Smooth muscle cell (in vitro differentiated cells): ENCODE data around the gene TARP.

ENCODE experiments used
- DNase-seq: peaks from one replicate; lab custom pipeline; 2025; ENCODE audit not compliant: unreplicated experiment; lab: John Stamatoyannopoulos, UW
- H2AFZ ChIP-seq: fragments of 200-600 bp; sonication (generic); 2 replicates; pipeline ENCODE4 v1.6.0; 2016; ENCODE audit warnings: antibody characterized with exemption, low read depth, mild to moderate bottlenecking
- H3F3A ChIP-seq: fragments of 200-600 bp; sonication (generic); 2 replicates; pipeline ENCODE4 v1.6.0; 2017; ENCODE audit warnings: antibody characterized with exemption, low read depth
- H3K27ac ChIP-seq: fragments of 200-600 bp; sonication (generic); 2 replicates; pipeline ENCODE4 v1.5.1; 2016; ENCODE audit warnings: low read depth, mild to moderate bottlenecking
- H3K27me3 ChIP-seq: fragments of 200-600 bp; sonication (generic); 2 replicates; pipeline ENCODE4 v1.6.1; 2016; ENCODE audit warnings: low read depth, mild to moderate bottlenecking
- H3K36me3 ChIP-seq: fragments of 200-600 bp; sonication (generic); 2 replicates; pipeline ENCODE4 v1.5.1; 2016; ENCODE audit warnings: low read depth
- H3K4me1 ChIP-seq: fragments of 200-600 bp; sonication (generic); 2 replicates; pipeline ENCODE4 v1.5.1; 2016; ENCODE audit warnings: low read depth
- H3K4me2 ChIP-seq: fragments of 200-600 bp; sonication (generic); 2 replicates; pipeline ENCODE4 v1.6.0; 2016; ENCODE audit warnings: mild to moderate bottlenecking
- H3K4me3 ChIP-seq: fragments of 200-600 bp; sonication (generic); 2 replicates; pipeline ENCODE4 v1.5.1; 2016; ENCODE audit warnings: mild to moderate bottlenecking
- H3K79me2 ChIP-seq: fragments of 200-600 bp; sonication (generic); 2 replicates; pipeline ENCODE4 v1.6.0; 2016; ENCODE audit warnings: low read depth, mild to moderate bottlenecking
- H3K9ac ChIP-seq: fragments of 200-600 bp; sonication (generic); 2 replicates; pipeline ENCODE4 v1.6.0; 2016; ENCODE audit warnings: low read depth
- H3K9me3 ChIP-seq: fragments of 200-600 bp; sonication (generic); replicated peaks from 2 replicates; pipeline ENCODE4 v1.5.1; 2016; ENCODE audit warnings: low read depth
- H4K20me1 ChIP-seq: fragments of 200-600 bp; sonication (generic); 2 replicates; pipeline ENCODE4 v1.6.0; 2016; ENCODE audit warnings: low read depth
- WGBS: methylation state at CpG from one replicate; pipeline ENCODE4 v1.1.7; 2016; ENCODE audit warnings: low lambda C conversion rate; 5-methylcytosine and 5-hydroxymethylcytosine counted together
- TF ChIP-seq, protein P1 (sequence below): fragments of 200-600 bp; sonication (generic); IDR thresholded peaks from 2 replicates; pipeline ENCODE4 v1.5.1; 2017; ENCODE audit warnings: borderline replicate concordance, mild to moderate bottlenecking, antibody characterized with exemption; ENCODE audit not compliant: insufficient read depth, poor library complexity, severe bottlenecking

TARP gene

DNA sequence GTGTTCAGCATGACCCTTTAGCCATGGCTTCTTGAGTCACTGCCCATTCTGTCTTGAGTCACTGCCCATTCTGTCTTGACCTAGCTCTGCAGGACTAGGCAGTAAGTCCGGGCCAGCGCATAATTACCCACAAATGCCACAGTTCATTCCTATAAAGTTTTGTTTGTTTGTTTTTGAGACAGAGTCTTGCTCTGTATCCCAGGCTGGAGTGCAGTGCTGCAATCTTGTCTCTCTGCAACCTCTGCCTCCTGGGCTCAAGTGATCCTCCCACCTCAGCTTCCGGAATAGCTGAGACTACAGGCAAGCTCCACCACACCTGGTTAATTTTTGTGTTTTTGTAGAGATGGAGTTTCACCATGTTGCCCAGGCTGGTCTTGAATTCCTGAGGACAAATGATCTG lies 32.7 kb upstream of the TARP start:
- H3K27me3 ChIP-seq = no peaks in the 10 kb centered on the region
- H4K20me1 ChIP-seq = no peaks in the 10 kb centered on the region
- H3K36me3 ChIP-seq = no peaks in the 10 kb centered on the region
- H3K27ac ChIP-seq = no peak overlapping the region
- DNase-seq = no peak
- H3K9ac ChIP-seq = no peak overlapping the region
- no peaks in the 10 kb centered on the region for H3K9me3 ChIP-seq
- no peaks in the 10 kb centered on the region for H3F3A ChIP-seq
- 39% methylated on average over 3 of the region's 3 CpGs for WGBS
- H3K79me2 ChIP-seq = no peaks in the 10 kb centered on the region
- TF ChIP-seq, protein P1, sequence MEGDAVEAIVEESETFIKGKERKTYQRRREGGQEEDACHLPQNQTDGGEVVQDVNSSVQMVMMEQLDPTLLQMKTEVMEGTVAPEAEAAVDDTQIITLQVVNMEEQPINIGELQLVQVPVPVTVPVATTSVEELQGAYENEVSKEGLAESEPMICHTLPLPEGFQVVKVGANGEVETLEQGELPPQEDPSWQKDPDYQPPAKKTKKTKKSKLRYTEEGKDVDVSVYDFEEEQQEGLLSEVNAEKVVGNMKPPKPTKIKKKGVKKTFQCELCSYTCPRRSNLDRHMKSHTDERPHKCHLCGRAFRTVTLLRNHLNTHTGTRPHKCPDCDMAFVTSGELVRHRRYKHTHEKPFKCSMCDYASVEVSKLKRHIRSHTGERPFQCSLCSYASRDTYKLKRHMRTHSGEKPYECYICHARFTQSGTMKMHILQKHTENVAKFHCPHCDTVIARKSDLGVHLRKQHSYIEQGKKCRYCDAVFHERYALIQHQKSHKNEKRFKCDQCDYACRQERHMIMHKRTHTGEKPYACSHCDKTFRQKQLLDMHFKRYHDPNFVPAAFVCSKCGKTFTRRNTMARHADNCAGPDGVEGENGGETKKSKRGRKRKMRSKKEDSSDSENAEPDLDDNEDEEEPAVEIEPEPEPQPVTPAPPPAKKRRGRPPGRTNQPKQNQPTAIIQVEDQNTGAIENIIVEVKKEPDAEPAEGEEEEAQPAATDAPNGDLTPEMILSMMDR = no peak
- H3K4me2 ChIP-seq = no peak overlapping the region
- H3K4me3 ChIP-seq = no peak overlapping the region
- H3K4me1 ChIP-seq = no peaks in the 10 kb centered on the region
- H2AFZ ChIP-seq = no peak overlapping the region

DNA sequence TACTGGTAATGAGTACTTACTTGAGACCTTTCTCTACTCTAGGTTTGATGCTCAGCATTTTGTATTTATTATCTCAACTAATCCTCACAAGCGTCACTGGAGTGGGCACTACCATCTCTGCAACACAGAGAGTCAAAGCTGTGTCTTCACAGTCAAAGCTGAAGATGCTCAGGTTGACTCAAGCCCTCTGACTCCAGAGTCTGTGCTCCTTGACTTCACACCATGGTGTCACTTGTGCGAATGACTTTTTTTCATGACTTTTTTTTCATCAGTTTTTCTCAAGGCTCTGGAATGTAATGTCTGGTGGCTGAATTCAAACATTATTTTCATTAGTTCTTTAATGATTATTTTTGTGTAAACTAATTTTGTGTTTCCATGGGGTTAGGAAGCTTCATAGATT lies 30.4 kb upstream of the TARP start:
- DNase-seq = no peak
- H3K27me3 ChIP-seq = peaks cover 12% of the 10 kb centered on the region
- no peak overlapping the region for H2AFZ ChIP-seq
- H3K36me3 ChIP-seq = no peaks in the 10 kb centered on the region
- TF ChIP-seq, protein P1 = no peak
- WGBS = 91% methylated on average over 2 of the region's 2 CpGs
- no peaks in the 10 kb centered on the region for H4K20me1 ChIP-seq
- no peaks in the 10 kb centered on the region for H3K79me2 ChIP-seq
- no peaks in the 10 kb centered on the region for H3F3A ChIP-seq
- no peaks in the 10 kb centered on the region for H3K9me3 ChIP-seq
- no peak overlapping the region for H3K4me2 ChIP-seq
- H3K27ac ChIP-seq = no peak overlapping the region
- no peaks in the 10 kb centered on the region for H3K4me1 ChIP-seq
- H3K9ac ChIP-seq = no peak overlapping the region
- no peak overlapping the region for H3K4me3 ChIP-seq

DNA sequence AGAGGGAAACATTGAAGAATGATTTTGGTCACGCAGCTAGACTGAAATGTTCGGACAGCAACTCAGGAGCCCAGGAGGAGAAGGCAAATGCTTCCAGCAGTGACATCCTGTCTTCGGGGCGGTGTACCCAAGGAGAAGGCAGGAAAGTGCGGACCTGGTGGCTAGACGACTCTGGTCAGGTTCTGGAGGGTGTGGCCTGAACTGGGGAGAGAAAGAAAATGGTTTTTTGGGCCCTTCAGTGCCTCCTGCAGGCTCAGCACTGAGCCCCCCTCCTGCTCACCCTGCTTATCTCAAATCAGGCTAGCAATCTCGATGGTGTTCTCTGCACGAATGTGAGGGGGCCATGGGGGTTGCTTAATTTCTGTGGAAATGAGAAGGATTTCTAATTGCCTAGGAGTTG lies 26.7 kb upstream of the TARP start:
- Histone ChIP-seq H3K4me2 (no peak overlapping the region), H3K27ac (no peak overlapping the region), H4K20me1 (no peaks in the 10 kb centered on the region), H2AFZ (no peak overlapping the region), H3K27me3 (peaks cover 12% of the 10 kb centered on the region), H3F3A (no peaks in the 10 kb centered on the region), H3K36me3 (no peaks in the 10 kb centered on the region), H3K4me1 (no peaks in the 10 kb centered on the region), H3K9me3 (no peaks in the 10 kb centered on the region), H3K79me2 (no peaks in the 10 kb centered on the region), H3K9ac (no peak overlapping the region), H3K4me3 (no peak overlapping the region)
- DNase-seq = no peak
- TF ChIP-seq, protein P1 = no peak
- WGBS = 75% methylated on average over 8 of the region's 8 CpGs

DNA sequence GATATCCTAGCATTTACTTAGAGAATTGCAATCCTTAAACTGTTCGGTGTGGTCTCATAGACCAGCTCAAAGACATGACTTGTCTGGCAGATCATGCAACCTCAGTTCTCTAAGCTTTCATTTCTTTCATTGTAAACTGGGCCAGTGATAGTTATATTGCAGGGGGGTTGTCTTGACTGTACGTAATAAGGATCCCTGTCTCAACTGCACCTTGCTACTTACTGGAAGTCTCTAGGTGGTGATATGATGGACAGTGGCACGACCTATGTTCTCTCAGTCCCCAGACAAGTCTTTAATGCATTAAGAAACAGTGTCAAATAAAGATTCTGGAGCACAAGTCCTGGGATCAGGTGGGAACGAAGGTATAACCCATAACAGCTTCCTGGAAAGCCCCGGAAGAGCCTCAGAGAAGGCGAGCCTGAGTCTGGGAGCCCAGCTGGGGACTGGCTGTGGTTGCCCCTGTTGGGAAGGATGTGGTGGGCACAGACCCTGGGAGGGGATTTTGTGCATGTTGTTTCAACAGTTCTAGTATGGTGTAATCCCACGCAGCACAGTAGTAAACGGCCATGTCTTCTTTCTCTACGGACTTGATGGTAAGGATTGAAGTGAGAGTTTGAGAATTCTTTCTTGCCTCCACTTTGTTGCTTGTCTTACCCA lies 26.0 kb upstream of the TARP start:
- no peak overlapping the region for H2AFZ ChIP-seq
- H3K4me1 ChIP-seq = no peaks in the 10 kb centered on the region
- WGBS = 94% methylated on average over 9 of the region's 9 CpGs
- no peaks in the 10 kb centered on the region for H3K79me2 ChIP-seq
- no peak for DNase-seq
- H3K27ac ChIP-seq = no peak overlapping the region
- TF ChIP-seq, protein P1 = no peak
- no peak overlapping the region for H3K4me2 ChIP-seq
- no peak overlapping the region for H3K9ac ChIP-seq
- peaks cover 12% of the 10 kb centered on the region for H3K27me3 ChIP-seq
- H4K20me1 ChIP-seq = no peaks in the 10 kb centered on the region
- H3K9me3 ChIP-seq = no peaks in the 10 kb centered on the region
- H3K4me3 ChIP-seq = no peak overlapping the region
- H3F3A ChIP-seq = no peaks in the 10 kb centered on the region
- H3K36me3 ChIP-seq = no peaks in the 10 kb centered on the region
